ENCODE measurements around the gene MIB1. TPM values are rescaled to one million over a fixed set of nuclear protein-coding genes. Genes with fewer than 3 reads are reported as not detected.

The MIB1 gene
- total RNA-seq, 4 donors from 2014 or later, result 17.9 to 25.3 (median 21.1) TPM

GRCh38 chr18:21897811-21898210 lies 157.2 kb downstream of the MIB1 start:
- H3K4me3 ChIP-seq (ENCODE audit: low read depth, poor library complexity, severe bottlenecking), result no peak overlapping the region
- intact Hi-C loops (cut with DNase I; ENCODE audit: low total_unique reads), result loop anchor here (10.0 kb wide), 1 partner anchor 667 kb away; no protein-coding TSS in a partner anchor
- WGBS, 2 donors, result 10 to 12% methylated on average over 4 of the region's 4 CpGs
- DNase-seq (ENCODE audit: low spot score in 2 of 2), result no peak
- no peak for TF ChIP-seq POLR2A (IDR thresholded peaks at IDR 0.05)
- TF ChIP-seq, protein P1, sequence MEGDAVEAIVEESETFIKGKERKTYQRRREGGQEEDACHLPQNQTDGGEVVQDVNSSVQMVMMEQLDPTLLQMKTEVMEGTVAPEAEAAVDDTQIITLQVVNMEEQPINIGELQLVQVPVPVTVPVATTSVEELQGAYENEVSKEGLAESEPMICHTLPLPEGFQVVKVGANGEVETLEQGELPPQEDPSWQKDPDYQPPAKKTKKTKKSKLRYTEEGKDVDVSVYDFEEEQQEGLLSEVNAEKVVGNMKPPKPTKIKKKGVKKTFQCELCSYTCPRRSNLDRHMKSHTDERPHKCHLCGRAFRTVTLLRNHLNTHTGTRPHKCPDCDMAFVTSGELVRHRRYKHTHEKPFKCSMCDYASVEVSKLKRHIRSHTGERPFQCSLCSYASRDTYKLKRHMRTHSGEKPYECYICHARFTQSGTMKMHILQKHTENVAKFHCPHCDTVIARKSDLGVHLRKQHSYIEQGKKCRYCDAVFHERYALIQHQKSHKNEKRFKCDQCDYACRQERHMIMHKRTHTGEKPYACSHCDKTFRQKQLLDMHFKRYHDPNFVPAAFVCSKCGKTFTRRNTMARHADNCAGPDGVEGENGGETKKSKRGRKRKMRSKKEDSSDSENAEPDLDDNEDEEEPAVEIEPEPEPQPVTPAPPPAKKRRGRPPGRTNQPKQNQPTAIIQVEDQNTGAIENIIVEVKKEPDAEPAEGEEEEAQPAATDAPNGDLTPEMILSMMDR (IDR thresholded peaks at IDR 0.05), result no peak

GRCh38 chr18:21900605-21901352 lies 160.2 kb downstream of the MIB1 start:
- no peak overlapping the region for H3K4me3 ChIP-seq (ENCODE audit: low read depth, poor library complexity, severe bottlenecking)
- no peak for DNase-seq (ENCODE audit: low spot score in 2 of 2)
- 92% methylated on average over 12 of the region's 12 CpGs for WGBS, 2 donors
- intact Hi-C loops (cut with DNase I; ENCODE audit: low total_unique reads), result no loop called here
- no peak for TF ChIP-seq POLR2A (IDR thresholded peaks at IDR 0.05)
- TF ChIP-seq, protein P1 (IDR thresholded peaks at IDR 0.05), result no peak

DNA sequence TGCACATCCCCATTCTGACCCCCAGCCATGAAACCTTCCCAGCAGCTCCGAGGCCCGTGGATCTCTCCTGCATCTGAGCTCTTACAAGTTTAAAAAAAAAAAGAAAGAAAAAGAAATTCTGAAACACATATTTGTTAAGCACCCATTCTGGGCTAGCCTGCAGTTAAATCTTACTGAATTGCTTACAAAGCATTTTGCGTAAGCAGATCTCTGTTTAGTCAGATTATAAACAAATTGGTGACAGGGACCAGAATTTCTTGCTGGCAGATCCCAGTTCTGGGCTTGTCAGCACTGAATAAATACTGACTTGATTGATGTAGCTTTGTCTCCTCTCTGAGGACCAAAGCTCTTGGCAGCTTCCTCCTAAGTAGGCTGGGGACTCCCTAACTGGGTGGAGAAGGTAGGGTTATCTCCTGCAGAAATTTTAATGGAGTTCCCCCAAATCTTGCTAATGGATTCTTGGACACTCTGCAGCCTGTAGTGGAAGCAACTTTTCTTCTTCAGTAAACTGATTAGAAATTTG lies 160.9 kb downstream of the MIB1 start:
- intact Hi-C loops (cut with DNase I; ENCODE audit: low total_unique reads), result no loop called here
- no peak for TF ChIP-seq POLR2A (IDR thresholded peaks at IDR 0.05)
- TF ChIP-seq, protein P1 (IDR thresholded peaks at IDR 0.05), result no peak
- 47 to 63% methylated on average over 3 of the region's 3 CpGs for WGBS, 2 donors
- DNase-seq (ENCODE audit: low spot score in 2 of 2), result no peak
- no peak overlapping the region for H3K4me3 ChIP-seq (ENCODE audit: low read depth, poor library complexity, severe bottlenecking)

GRCh38 chr18:21903709-21904108 lies 163.1 kb downstream of the MIB1 start:
- WGBS, 2 donors, result 59 to 63% methylated on average over 6 of the region's 6 CpGs
- no peak overlapping the region for H3K4me3 ChIP-seq (ENCODE audit: low read depth, poor library complexity, severe bottlenecking)
- TF ChIP-seq, protein P1 (IDR thresholded peaks at IDR 0.05), result no peak
- no peak for TF ChIP-seq POLR2A (IDR thresholded peaks at IDR 0.05)
- no peak for DNase-seq (ENCODE audit: low spot score in 2 of 2)
- intact Hi-C loops (cut with DNase I; ENCODE audit: low total_unique reads), result no loop called here

DNA sequence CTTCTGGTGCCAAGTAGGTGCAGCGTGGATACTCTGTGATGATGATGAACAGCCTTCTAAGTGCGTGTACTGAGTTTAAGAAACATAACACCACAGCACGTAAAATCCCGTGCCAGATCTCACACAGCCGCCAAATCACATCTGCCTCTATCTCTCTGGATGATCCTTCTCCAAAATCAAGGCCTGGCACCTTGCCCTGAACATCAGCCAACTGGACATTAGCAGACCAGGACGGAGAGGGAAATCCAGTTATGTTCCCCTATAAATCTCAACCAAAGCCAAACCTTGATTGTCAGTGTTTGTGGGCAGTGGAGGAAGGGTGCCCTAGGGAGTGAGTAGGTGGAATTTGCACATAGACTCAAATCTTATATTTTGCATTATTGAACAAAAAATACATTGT lies 164.3 kb downstream of the MIB1 start:
- TF ChIP-seq POLR2A (IDR thresholded peaks at IDR 0.05), result no peak
- TF ChIP-seq, protein P1 (IDR thresholded peaks at IDR 0.05), result no peak
- no peak for DNase-seq (ENCODE audit: low spot score in 2 of 2)
- 29 to 35% methylated on average over 6 of the region's 6 CpGs for WGBS, 2 donors
- H3K4me3 ChIP-seq (ENCODE audit: low read depth, poor library complexity, severe bottlenecking), result no peak overlapping the region
- intact Hi-C loops (cut with DNase I; ENCODE audit: low total_unique reads), result no loop called here
